GM19463 (cell line): Measurements from ENCODE around the gene AQP3.
"Not testable (repeated sequence)": the region's sequence is repeated elsewhere in the genome, so short reads cannot be mapped to it uniquely, and the experiment has no call there.

ENCODE experiments used
- ATAC-seq: cut with Tn5 transposase; IDR thresholded peaks from one replicate; pipeline ENCODE4 v1.9.1; 2021; ENCODE audit warnings: mild to moderate bottlenecking, moderate library complexity; ENCODE audit not compliant: unreplicated experiment

AQP3 gene

DNA sequence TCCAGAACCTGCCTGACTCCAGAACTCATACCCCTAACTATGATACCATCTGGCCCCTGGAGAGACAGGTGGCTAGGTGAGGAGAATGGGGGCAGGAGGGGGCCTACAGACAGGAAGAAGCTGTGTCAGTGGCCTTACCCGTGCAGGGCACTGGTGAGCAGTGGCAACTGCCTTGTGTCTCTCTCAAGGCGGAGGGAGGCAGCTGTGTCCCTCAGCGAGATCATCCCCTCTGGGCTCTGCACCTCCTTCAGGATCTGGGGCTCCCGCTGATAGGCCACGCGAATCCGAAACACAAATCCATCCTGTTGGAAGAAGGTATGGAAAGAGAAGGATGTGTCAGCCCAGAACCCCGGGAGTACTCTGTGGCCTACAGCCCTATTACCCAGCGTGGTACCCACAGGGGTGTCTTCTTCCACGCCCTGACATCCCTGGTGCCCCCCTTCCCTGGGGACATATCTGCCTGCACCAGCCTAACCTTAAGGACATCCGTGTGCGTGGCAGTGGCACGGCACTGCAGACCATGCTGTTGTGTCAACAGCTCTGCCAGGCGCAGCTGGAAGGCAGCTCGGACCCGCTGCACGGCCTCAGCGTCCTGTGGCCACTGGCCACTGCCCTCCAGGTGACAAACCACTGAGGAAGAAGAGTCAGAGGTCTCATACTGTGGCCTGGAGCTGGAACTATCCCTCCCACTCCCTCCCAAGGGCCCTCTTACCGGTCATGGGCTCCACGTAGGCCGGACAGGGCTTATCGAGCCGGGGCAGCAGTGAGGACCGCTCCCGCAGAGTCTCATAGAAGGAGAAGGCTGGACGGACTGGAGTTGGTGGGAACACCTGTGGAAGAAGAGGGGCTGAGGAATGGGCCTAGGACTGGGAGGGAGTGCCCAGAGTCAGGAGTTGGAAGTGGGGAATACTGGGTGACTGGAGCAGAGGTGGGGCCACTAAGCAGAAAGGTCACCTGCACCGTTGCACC lies 18.5 kb upstream of the AQP3 start:
- no peak for ATAC-seq

DNA sequence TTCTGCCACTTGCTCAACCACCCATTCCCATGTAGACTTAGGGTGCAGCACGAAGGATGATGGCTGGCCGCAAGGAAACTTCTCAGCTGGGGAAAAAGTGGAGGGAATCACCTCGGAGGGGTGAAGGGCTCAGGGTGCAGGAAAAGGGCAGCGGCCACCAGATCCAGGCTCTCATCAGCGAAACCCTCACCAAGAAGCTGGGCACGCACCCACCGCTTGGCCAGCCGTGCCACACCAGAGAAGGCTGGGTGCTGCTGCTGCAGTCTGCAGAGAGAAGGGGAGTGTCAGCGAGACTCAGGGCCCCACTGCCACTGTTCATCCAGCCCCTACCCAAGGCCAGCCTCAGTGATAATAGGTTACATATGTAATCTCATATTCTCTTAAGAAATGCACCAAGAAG lies 17.7 kb upstream of the AQP3 start:
- no peak for ATAC-seq

DNA sequence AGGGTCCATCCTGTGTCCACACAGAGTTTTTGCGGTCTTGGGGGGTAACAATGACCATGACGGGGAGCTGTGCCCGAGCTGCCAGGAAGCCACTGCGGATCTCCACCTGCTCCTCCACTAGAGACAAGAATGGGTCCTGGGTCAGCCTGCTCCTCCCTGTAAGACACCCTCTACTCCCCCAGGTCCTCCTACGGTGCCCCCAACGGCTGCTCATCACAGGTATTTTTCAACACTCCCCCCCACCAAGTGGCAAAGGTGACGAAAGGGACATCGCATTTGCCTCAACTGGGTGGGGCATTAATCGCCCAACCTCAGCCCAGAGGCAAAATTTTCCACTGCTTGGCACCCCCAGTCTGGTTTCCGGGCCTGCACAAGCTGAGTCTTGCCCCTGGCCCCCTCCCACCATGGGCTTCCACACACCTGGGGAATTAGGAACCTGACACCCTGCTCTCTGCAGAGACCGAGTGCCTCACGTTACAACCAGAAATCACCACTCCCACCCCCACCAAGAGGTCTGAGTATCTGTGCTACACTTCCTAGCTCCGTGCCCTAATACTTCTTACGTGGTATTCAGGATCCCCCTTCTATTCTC lies 16.7 kb upstream of the AQP3 start:
- ATAC-seq = no peak

DNA sequence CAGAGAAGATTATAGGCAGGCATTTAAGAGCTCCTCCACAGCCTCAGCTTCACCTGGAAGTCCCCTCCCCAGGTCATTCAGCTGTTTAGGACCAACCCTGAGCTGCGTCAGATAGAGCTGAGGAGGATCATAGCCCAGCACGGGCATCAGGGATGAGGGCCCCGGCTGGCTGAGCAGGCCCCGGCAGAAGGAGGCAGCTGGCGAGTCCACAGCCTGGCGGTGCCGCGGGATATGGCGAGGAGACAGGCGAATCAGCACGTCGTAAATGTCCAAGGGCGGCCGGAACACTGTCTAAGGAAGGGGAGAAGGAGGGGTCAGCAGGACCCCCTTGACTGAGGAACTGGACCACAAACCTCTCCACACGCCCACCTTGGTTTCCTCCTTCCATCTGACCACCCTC lies 15.8 kb upstream of the AQP3 start:
- no peak for ATAC-seq

DNA sequence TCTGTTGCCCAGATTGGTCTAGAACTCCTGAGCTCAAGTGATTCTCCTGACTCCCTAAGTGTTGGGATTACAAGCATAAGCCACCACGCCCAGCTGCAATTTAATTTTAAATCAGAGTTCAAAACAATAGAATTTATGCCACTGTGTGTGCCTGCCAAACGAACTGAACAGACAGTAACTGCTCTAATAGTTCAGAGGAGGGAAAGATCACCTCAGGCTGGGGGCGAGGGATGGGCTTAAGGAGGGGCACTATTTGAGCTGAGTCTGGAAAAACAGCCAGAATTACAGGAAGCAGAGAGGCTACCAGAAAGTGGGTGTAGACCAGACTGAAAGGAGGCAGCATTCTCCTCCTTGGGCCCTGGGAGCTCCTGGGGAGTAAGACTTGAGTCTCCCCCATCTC lies 14.1 kb upstream of the AQP3 start:
- ATAC-seq = no peak

DNA sequence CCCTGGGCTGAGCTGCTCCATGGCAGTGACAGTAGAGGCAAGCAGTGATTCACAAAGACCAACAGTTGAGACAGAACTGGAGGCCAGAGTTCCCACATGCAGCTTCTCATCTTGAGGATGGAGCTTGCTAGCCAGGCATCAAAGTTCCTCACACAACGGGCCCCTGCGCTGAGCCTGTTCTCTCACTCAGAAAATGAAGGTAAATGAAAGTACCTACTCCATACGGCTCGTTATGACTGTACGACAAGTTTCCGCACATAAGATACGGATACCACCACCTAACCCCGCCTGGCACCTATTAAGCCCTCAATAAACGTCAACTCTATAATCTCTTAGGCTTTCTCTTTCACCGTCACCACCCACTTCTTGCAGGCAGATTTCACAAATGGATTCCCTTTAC lies 13.5 kb upstream of the AQP3 start:
- ATAC-seq = no peak

DNA sequence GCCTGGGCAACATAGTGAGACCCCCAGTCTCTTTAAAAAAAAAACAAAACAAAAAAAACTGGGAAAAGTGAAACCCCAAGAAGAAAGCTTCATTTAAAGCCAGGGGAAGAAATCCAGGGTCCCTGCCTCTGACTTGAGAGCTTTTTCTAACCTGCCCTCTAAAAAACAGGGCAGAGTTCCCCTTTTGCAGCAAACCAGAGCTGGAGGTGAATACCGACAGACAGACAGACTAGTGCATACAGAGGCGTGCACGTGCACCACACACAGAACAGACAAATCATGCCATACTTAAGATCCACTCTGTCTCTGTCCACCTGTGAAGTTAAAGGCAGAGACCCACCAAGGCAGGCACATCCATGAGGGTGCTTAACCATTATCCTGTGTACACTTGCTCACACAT lies 11.7 kb upstream of the AQP3 start:
- ATAC-seq = no peak

DNA sequence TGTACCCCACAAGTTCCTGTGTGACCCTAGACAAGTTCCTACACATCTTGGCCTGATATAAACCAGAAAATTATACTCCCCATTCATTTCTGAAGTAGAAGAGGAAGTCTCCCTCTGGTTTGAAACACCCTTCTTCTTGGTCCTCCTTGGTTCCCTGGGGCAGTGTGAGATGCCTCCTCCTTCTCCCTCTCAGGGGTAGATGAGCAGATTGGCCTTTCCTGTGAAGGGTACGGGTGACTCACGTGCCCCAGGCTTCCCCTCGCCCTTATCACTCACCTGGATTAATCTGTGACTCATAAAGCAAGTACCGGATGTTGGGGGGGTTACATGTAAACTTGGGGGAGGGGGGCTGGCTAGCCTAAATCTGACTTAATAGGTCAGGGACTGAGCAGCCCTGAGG lies 11.1 kb upstream of the AQP3 start:
- ATAC-seq = peak; percentile 58

DNA sequence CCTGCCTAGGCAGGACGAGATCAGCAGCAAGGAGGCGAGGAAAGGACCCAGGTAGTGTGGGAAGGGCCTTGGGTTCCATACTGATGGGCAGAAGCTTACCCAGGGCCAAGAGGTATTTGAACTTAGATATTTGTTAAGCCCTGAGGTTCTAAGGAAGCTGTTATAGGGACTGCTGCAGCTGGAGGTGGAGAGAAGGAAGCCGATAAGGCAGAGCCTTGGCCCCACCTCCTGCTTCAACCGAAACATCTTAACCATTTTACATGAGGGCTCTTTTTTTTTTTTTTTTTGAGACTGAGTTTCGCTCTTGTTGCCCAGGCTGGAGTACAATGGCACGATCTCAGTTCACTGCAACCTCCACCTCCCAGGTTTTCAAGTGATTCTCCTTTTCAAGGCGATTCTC lies 8.6 kb upstream of the AQP3 start:
- no peak for ATAC-seq

DNA sequence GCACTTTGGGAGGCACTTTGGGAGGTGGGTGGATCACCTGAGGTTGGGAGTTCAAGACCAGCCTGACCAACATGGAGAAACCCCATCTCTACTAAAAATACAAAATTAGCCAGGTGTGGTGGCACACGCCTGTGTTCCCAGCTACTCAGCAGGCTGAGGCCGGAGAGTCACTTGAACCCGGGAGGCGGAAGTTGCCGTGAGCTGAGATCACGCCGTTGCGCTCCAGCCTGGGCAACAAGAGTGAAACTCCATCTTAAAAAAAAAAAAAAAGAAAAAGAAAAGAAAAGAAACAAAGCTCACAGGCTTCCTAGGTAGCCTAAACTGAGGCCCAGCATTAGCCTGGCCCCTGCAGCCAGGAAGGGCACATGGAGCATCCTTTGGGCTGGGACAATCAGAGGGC lies 8.1 kb upstream of the AQP3 start:
- ATAC-seq = not testable (repeated sequence)

DNA sequence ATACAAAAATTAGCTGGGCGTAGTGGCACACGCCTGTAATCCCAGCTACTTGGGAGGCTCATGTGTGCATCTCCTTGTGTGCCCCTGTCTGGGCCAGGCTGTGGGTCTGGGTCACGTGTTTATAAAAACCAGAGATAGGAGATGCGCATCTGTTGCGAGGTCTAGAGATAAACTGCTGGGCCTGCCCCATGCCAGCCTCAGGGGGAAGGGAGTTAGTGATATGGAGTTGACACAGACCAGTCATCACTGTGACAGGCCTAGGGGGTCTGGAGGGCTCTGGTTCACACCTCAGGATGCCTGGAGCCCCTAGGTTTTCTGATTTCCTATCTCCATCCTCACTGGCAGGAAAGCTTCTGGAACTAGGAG lies 7.3 kb upstream of the AQP3 start:
- ATAC-seq = not testable (repeated sequence)

DNA sequence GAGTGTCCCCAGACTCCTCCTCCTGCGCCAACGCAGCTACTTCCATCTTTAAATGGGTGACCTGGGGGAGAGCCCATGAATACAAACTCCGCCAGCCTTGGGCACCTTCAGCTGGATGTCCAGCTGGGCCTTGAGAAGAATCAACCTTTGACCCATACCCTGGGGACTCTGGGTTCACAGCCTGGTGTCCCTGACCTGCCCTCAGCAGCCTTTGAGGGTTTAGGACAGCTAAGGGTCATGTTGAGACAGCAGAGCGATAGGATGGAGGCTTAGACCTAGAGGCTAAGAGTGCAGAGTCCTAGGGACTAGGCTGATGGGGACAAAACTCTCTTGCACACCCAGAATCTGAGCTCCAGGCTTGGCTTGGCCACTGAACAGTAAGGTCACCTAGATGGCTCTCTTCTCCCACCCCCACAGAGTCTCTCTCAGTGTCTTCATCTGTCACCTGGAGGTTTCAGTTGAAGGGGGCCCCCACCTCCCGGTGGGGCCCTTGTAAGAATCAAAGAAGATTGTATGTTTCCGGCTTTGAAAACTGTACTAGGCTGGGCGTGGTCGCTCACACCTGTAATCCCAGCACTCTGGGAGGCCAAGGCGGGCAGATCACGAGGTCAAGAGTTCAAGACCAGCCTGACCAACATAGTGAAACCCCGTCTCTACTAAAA lies 6.7 kb upstream of the AQP3 start:
- ATAC-seq = peak; percentile 30

DNA sequence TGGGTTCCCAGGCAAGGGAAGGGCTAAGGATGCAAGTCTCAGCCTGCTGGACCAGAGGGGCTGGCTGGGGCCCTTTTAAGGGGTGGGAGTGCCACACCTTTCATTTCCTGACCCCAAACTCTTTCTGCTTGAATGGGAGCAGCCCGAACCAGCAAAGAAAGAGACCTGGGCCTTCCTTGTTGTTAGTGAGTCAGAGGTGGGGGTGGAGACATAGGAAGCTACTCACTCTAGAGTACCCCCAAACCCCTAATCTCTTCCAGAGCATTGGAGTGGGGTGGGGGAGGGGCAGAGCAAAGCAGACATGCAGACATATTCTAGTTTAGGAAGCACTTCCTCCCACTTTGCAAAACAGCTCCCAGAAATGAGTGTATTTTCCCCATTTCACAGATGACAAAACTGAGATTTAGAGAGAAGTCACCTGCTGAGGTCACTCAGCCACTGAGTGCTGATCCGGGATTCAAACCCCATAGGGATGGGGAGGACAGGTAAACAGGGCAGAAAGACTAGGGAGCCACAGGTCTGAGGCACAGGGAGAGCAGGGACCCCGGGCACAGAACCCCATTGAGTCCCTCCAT lies 6.0 kb upstream of the AQP3 start:
- ATAC-seq = no peak

DNA sequence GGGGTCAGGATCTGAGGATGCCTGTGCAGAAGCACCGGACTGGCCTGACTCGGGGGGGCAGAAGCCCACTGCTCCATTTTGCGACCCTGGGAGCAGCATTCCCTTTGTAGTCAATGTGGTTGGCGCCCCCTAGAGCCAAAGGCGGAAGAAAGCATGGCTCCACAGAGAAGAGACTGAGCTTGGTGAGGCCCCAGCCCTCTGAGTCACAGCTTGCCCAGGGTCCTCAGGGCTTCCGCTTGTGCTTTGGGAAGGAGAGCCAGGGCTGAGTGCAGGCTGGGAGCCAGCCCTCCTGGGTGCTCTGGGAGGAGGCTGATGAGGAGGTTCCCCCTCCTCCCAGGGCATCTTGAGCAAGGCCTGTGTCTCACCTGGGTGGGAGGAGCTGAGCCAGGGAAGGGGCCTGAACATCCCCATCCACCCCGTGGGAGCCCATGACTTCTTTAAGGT lies 5.5 kb upstream of the AQP3 start:
- ATAC-seq = no peak

DNA sequence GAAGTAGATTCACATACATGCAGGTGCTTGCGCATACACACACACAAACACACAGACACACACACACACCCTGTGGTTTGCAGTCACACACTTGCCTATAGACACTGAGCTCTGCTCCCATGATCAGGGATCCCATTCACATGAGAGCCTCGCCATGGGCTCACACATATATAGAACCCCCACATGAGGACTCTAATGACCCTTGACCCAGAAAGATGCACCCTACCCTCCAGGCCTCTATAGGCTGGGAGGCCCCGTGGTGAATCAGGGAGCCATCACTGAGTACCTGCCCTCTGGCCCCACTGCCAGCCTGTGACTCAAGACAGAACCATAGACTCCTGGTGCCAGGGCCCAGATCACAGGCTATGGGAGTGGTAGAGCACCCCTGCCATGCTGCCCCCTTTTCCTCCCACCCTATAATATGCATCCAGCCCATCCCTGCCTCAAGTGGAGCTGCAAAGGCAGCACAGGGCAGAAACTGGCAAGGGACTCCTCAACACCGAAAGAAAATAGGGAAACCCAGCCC lies 3.3 kb upstream of the AQP3 start:
- no peak for ATAC-seq

DNA sequence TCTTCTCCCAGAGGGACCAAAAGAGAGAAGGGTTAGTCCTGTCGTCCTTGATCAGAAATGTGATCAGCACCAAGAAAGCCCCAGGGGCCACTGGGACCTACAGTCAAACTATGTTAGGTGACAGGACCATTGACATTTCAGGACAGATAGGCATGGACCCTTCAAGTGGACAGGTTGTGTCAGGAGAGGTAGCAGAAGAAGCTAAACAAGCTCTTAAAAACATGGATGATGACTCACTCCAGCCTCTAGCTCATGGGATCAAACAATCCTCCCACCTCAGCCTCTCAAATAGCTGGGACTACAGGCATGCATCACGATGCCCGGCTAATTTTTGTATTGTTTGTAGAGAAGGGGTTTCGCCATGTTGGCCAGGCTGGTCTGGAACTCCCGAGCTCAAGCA lies 2.3 kb upstream of the AQP3 start:
- ATAC-seq = no peak

DNA sequence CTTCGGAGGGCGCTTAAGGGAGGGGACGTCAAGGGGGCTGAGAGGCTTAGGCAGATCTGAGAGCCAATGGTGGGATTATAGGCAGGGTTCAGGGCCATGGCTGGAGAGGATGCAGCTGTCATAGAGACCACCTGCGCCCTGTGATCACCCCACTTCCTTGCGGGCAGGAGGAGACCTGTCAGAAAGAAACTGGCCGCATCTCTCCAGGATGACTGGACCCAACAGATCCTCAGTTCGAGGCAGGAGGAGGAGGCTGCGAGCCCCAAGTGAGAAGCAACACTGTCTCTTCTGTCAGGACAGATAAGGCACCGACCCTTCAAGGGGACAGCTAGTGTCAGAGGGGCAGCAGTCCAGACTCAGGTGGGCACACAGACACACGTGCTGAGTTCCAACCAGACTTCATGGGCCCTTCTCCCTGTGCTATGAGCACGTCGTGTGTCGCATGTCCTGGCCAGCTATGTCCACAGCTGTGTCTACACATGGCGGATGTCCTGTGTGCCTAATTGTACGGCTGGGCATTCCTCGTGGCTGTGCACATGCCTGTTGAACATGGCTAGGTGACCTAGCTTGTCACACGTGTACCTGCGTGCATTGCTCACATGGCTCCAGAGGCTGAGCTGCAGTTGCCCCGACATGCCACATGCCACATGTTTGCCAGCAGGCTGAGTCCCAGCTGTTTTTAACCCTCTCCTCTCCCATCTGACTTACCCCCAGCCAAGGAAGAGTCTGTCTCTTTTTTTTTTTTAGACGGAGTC lies 583 bp upstream of the AQP3 start:
- no peak for ATAC-seq

DNA sequence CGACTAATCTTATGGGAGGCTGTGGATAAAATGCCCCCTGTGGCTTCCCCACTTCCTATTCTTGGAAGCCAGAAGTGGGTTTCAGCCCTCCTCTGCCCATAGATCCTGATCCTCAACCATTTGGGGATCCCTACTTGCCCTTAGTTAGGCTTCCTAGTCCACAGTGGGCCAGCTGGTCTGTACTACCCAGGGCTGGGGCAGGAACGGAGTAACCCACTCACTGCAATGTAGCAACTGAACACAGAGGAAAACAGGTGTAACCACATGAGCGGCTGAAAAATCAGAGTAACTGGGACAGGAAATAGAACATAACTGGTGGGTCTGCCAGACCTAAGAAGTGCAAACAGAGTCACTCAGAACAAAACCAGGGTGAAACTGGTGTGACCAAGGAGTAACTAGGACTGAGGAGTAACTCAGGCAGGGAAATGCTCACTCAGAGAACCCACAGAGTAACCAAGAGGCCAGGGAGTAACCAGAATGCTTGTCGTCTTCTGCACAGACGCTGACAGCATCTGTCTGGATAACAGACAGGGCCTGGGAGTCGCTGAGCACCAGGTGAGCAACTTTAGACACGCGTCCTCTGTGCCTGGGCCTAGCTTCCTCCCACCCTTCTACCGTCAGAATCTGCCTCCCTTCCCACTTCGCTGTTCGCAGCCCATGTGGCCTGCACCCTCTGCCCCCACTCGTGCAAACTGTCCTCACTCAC lies 1.0 kb downstream of the AQP3 start:
- peak; percentile 77 for ATAC-seq

DNA sequence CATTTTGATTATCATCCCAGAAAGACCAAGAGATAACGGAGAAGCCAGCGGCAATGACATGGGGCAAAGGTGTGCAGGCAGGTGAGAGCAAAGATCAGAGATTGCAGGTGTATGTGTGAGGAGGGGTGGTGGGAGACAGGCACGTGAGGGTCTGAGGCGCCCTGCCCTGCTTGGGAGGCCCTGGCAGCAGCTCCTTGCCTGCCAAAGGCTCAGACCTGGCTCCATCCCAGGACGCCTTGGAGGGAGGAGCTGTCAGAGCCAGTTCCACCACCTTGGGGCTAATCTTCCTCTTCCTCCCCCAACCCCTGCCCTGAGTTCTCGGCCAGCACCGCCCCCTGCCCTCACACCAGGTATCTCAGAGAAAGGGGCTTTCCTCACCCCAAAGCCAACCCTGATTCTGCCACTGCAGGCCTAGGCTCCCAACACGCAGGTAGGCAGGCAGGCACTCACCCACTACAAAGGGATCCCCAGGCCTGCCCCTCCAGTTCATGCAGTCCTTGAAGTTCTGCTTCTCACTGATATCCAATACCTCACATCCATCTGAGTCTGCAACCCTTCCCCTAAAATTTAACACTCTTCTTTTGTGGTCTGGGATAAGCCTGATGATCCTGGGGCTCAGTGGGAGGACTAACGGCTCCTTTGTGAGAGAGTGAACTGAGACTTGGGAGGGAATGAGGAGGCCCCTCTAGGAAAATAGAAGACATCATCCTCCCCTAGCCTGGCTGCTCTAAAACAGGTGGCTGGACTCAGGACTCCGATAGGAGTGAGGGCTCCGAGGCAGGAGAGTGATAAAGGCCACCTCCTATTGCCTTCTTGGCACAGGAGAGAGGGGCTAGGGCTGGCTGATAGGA lies 1.8 kb downstream of the AQP3 start:
- ATAC-seq = no peak
